NCI-H1105 treated with DMSO at 0.1 percent for 48 hours (cell line): Measurements from ENCODE around the gene IGSF21.

Experiments used
- DNase-seq: peaks from one replicate; lab custom pipeline; 2025; lab: John Stamatoyannopoulos, UW

IGSF21 gene

GRCh38 chr1:18178111-18178510 lies 70.5 kb downstream of the IGSF21 start:
- DNase-seq, result no peak

GRCh38 chr1:18179009-18179408 lies 71.4 kb downstream of the IGSF21 start:
- DNase-seq, result no peak

- no peak for DNase-seq
These were observed 75.0 kb downstream of the IGSF21 start for GRCh38 chr1:18182398-18183160.

GRCh38 chr1:18183533-18183932 lies 75.9 kb downstream of the IGSF21 start:
- no peak for DNase-seq

- DNase-seq, result no peak
These were observed 79.5 kb downstream of the IGSF21 start for GRCh38 chr1:18187054-18187453.

GRCh38 chr1:18188820-18189517 lies 81.4 kb downstream of the IGSF21 start:
- DNase-seq, result no peak

- no peak for DNase-seq
These were observed 83.0 kb downstream of the IGSF21 start for GRCh38 chr1:18190598-18190997.

GRCh38 chr1:18191037-18191436 lies 83.4 kb downstream of the IGSF21 start:
- no peak for DNase-seq

GRCh38 chr1:18191481-18192155 lies 84.0 kb downstream of the IGSF21 start:
- DNase-seq, result no peak

- DNase-seq, result no peak
These were observed 84.6 kb downstream of the IGSF21 start for GRCh38 chr1:18192182-18192581.

GRCh38 chr1:18192974-18193373 lies 85.4 kb downstream of the IGSF21 start:
- no peak for DNase-seq

GRCh38 chr1:18197299-18197698 lies 89.7 kb downstream of the IGSF21 start:
- DNase-seq, result no peak

- DNase-seq, result no peak
These were observed 90.7 kb downstream of the IGSF21 start for GRCh38 chr1:18198260-18198659.

- DNase-seq, result peak; percentile 91
These were observed 91.9 kb downstream of the IGSF21 start for GRCh38 chr1:18199462-18199861.

- DNase-seq, result no peak
These were observed 92.6 kb downstream of the IGSF21 start for GRCh38 chr1:18200136-18200717.

- no peak for DNase-seq
These were observed 93.3 kb downstream of the IGSF21 start for GRCh38 chr1:18200918-18201317.

- DNase-seq, result no peak
These were observed 94.6 kb downstream of the IGSF21 start for GRCh38 chr1:18201997-18202719.

- DNase-seq, result no peak
These were observed 96.0 kb downstream of the IGSF21 start for GRCh38 chr1:18203645-18204044.

GRCh38 chr1:18204575-18204974 lies 97.0 kb downstream of the IGSF21 start:
- DNase-seq, result no peak

GRCh38 chr1:18205319-18205718 lies 97.7 kb downstream of the IGSF21 start:
- DNase-seq, result no peak

GRCh38 chr1:18211764-18212163 lies 104.2 kb downstream of the IGSF21 start:
- DNase-seq, result no peak
